ENCODE data around the gene EXOC4.

The EXOC4 gene

GRCh38 chr7:133452577-133452976, 199.7 kb downstream of the EXOC4 start:
- ChIA-PET POLR2A (no interaction called here), CTCF (no interaction called here)
- Histone ChIP-seq H3K9me3 (ENCODE audit: control insufficient read depth, insufficient read depth, low read depth, low read length) (no peaks in the 10 kb centered on the region), H3K36me3 (ENCODE audit: control insufficient read depth in 2 of 2, insufficient read depth in 1 of 2, low read length in 2 of 2) (no peaks in the 10 kb centered on the region), H3K4me1 (ENCODE audit: control insufficient read depth, insufficient read depth, low read length) (no peaks in the 10 kb centered on the region), H3K4me3 (ENCODE audit: low read depth, low read length) (no peak overlapping the region), H3K27ac (ENCODE audit: extremely low read depth, low read depth, low read length) (no peak overlapping the region)
- no peak for TF ChIP-seq YY2 (tag by site-specific recombination; IDR thresholded peaks at IDR 0.05)
- no peak for TF ChIP-seq ZNF223 (tag by site-specific recombination; IDR thresholded peaks at IDR 0.05)
- TF ChIP-seq ZNF777 (tag by site-specific recombination; IDR thresholded peaks at IDR 0.05; ENCODE audit: borderline replicate concordance): no peak
- TF ChIP-seq ZNF548 (tag by site-specific recombination; IDR thresholded peaks at IDR 0.05): no peak
- no peak for TF ChIP-seq ZNF776 (tag by site-specific recombination; IDR thresholded peaks at IDR 0.05; ENCODE audit: borderline replicate concordance)
- no peak for TF ChIP-seq KLF1 (tag by site-specific recombination; IDR thresholded peaks at IDR 0.05)
- TF ChIP-seq ZNF114 (tag by site-specific recombination; IDR thresholded peaks at IDR 0.05): no peak
- no peak for TF ChIP-seq ZNF23 (tag by site-specific recombination; IDR thresholded peaks at IDR 0.05; ENCODE audit: borderline replicate concordance)
- no peak for TF ChIP-seq ZNF184 (tag by site-specific recombination; IDR thresholded peaks at IDR 0.05)

- ChIA-PET CTCF (no interaction called here), POLR2A (no interaction called here)
- no peak for TF ChIP-seq ZNF433 (tag by site-specific recombination; IDR thresholded peaks at IDR 0.05; ENCODE audit: low read depth)
- no peak for TF ChIP-seq ZNF658 (tag by site-specific recombination; IDR thresholded peaks at IDR 0.05)
- no peak for TF ChIP-seq ZNF221 (tag by site-specific recombination; IDR thresholded peaks at IDR 0.05; ENCODE audit: borderline replicate concordance)
- TF ChIP-seq ZNF26 (tag by site-specific recombination; IDR thresholded peaks at IDR 0.05): no peak
- no peak for TF ChIP-seq KLF16 (tag by site-specific recombination; IDR thresholded peaks at IDR 0.05)
- no peak for TF ChIP-seq GFI1B (tag by site-specific recombination; IDR thresholded peaks at IDR 0.05)
- TF ChIP-seq SP7 (tag by site-specific recombination; IDR thresholded peaks at IDR 0.05): no peak
- no peak for TF ChIP-seq WT1 (tag by site-specific recombination; IDR thresholded peaks at IDR 0.05)
- no peak for TF ChIP-seq ZNF48 (tag by site-specific recombination; IDR thresholded peaks at IDR 0.05)
- TF ChIP-seq ZNF404 (tag by site-specific recombination; IDR thresholded peaks at IDR 0.05): no peak
- no peak for TF ChIP-seq ZNF132 (tag by site-specific recombination; IDR thresholded peaks at IDR 0.05; ENCODE audit: borderline replicate concordance)
- TF ChIP-seq SP2 (tag by site-specific recombination; IDR thresholded peaks at IDR 0.05): no peak
- TF ChIP-seq REST (tag by site-specific recombination; IDR thresholded peaks at IDR 0.05): no peak
- no peak for TF ChIP-seq ZFHX2 (tag by site-specific recombination; conservative IDR thresholded peaks at IDR 0.05)
- TF ChIP-seq ZNF223 (tag by site-specific recombination; IDR thresholded peaks at IDR 0.05): no peak
- TF ChIP-seq SCRT2 (tag by site-specific recombination; IDR thresholded peaks at IDR 0.05): no peak
- no peak for TF ChIP-seq ZNF677 (tag by site-specific recombination; IDR thresholded peaks at IDR 0.05)
- no peak for TF ChIP-seq HIC1 (tag by site-specific recombination; IDR thresholded peaks at IDR 0.05)
- TF ChIP-seq KLF8 (tag by site-specific recombination; IDR thresholded peaks at IDR 0.05): no peak
- Histone ChIP-seq H3K4me1 (ENCODE audit: control insufficient read depth, insufficient read depth, low read length) (no peaks in the 10 kb centered on the region), H3K27ac (ENCODE audit: extremely low read depth, low read depth, low read length) (no peak overlapping the region), H3K9me3 (ENCODE audit: control insufficient read depth, insufficient read depth, low read depth, low read length) (no peaks in the 10 kb centered on the region), H3K36me3 (ENCODE audit: control insufficient read depth in 2 of 2, insufficient read depth in 1 of 2, low read length in 2 of 2) (no peaks in the 10 kb centered on the region), H3K4me3 (ENCODE audit: low read depth, low read length) (no peak overlapping the region)
These were observed 205.8 kb downstream of the EXOC4 start for GRCh38 chr7:133458688-133459087.
